ENCODE data around the gene NOTCH3. TPM values are rescaled to one million over a fixed set of nuclear protein-coding genes. Genes with fewer than 3 reads are reported as not detected.
A peak's percentile ranks its signal among the peaks of the same experiment; 100 is the strongest.

NOTCH3 gene
- total and polyA plus RNA-seq, 2 of the 8 experiments (the other 6 are each of a cell fraction or from before 2014, with no cell fraction given): 37.5 to 107 TPM

DNA sequence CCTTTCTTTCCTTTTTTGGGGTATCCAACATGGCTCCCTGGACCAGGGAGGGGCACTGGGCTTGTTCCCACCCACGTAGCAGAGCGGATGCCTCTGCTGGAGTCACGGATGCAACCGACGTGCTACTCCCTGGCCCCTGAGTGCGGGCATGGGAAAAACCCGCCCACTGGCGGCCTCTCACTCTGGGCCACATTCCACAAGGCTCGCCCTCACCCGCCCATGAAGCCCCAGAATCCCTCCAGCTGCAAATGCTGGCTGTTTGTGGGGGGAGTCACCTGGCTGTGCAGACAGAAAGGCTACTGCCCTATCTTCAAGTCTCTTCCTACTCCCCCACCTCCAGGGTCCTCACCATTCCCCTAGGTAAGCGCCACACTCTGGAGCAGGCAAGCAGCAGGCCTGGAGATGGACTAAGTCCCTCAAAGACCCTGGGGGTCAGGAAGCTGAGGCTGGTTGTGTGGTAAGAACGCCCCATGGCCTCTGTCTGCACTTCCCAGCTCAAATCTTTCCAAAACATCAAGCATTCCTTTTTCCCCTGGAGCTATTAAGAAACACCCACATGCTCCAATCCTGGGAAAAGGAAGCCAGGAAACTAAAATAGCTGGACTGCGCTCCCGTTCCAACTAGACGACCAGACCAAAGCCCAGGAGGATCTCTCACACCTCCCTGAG is 49.3 kb upstream of the NOTCH3 start:
- POLR2A ChIA-PET (ENCODE audit: partially characterized antibody): interaction anchor here (0.5 to 5.0 kb wide), 11 partner anchors 11 to 129 kb away, joined by 3 to 21 read pairs (median 3); partner anchors contain the start of genes AKAP8 and EPHX3

More for the DNA sequence above, 49.3 kb upstream of the NOTCH3 start:
- FAIRE-seq (no peak), DNase-seq (ENCODE audit: low read depth in 1 of 2, low spot score in 2 of 2) (no peak)
- peak overlapping the region; percentile 43; the same call in 1 of the 2 replicates for H3K27ac ChIP-seq (ENCODE audit: low read depth, low read length)
- no peak overlapping the region for H4K5ac ChIP-seq (ENCODE audit: insufficient read length, low read depth, low read length)
- 96% methylated on average over 15 of the region's 15 CpGs; no CpG with 5 or more reads in 1 of the 2 experiments for WGBS, 2 experiments (ENCODE audit: extremely low coverage in 1 of 2, insufficient coverage in 1 of 2, insufficient read length in 1 of 2, insufficient replicate concordance in 2 of 2, low coverage in 1 of 2, low lambda C conversion rate in 2 of 2, missing lambda C conversion rate in 1 of 2)
- H3K4ac ChIP-seq (replicated peaks; ENCODE audit: insufficient read length, low read depth, low read length): no peak overlapping the region
- no peaks in the 10 kb centered on the region for H3K9me3 ChIP-seq (ENCODE audit: insufficient read depth in 2 of 2, low read depth in 1 of 2, low read length in 1 of 2)
- no peak overlapping the region for H3K56ac ChIP-seq (replicated peaks; ENCODE audit: insufficient read length, low read depth, low read length)
- no peak overlapping the region for H3K14ac ChIP-seq (ENCODE audit: insufficient read length)
- H3K36me3 ChIP-seq (ENCODE audit: control insufficient read depth in 2 of 4, insufficient read depth in 4 of 4, low read length in 3 of 4): peaks cover 14 to 53% (median 34%) of the 10 kb centered on the region in 4 experiments
- peaks cover 0 to 11% of the 10 kb centered on the region in 2 experiments; a peak in 2 of 4 replicates for H3K79me2 ChIP-seq (ENCODE audit: control insufficient read depth in 1 of 2, insufficient read depth in 2 of 2, low read length in 2 of 2)
- no peak overlapping the region for H2BK15ac ChIP-seq (ENCODE audit: low read length)
- H2BK20ac ChIP-seq (ENCODE audit: low read length): no peak overlapping the region
- no peak overlapping the region for H4K8ac ChIP-seq (ENCODE audit: extremely low read depth, insufficient read depth, low read length)
- H3K23ac ChIP-seq (ENCODE audit: insufficient read length): no peak overlapping the region
- no peak overlapping the region for H2BK120ac ChIP-seq (replicated peaks; ENCODE audit: low read depth, low read length)
- H2AK5ac ChIP-seq (ENCODE audit: low read depth, low read length): no peak overlapping the region
- H3K9ac ChIP-seq (replicated peaks in 1 of 4; ENCODE audit: extremely low read depth in 1 of 4, low read depth in 3 of 4, low read length in 3 of 4): no peak overlapping the region
- no peak overlapping the region for H2AFZ ChIP-seq (ENCODE audit: low read length)
- CTCF ChIA-PET (ENCODE audit: partially characterized antibody): interaction anchor here (0.6 to 6.5 kb wide), 19 partner anchors 9 to 1072 kb away, joined by 3 to 81 read pairs (median 4); partner anchors contain the start of gene EPHX3
- TF ChIP-seq, protein P1, sequence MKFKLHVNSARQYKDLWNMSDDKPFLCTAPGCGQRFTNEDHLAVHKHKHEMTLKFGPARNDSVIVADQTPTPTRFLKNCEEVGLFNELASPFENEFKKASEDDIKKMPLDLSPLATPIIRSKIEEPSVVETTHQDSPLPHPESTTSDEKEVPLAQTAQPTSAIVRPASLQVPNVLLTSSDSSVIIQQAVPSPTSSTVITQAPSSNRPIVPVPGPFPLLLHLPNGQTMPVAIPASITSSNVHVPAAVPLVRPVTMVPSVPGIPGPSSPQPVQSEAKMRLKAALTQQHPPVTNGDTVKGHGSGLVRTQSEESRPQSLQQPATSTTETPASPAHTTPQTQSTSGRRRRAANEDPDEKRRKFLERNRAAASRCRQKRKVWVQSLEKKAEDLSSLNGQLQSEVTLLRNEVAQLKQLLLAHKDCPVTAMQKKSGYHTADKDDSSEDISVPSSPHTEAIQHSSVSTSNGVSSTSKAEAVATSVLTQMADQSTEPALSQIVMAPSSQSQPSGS (IDR thresholded peaks at IDR 0.05; ENCODE audit: low read length): no peak
- TF ChIP-seq YY1 (IDR thresholded peaks at IDR 0.05; ENCODE audit: low read depth, low read length) (no peak), TEAD4 (IDR thresholded peaks at IDR 0.05; ENCODE audit: low read depth, low read length) (no peak), RBBP5 (IDR thresholded peaks at IDR 0.05; ENCODE audit: borderline replicate concordance, low read depth, low read length) (no peak), TAF1 (IDR thresholded peaks at IDR 0.05; ENCODE audit: low read depth, low read length) (no peak), SIX5 (IDR thresholded peaks at IDR 0.05; ENCODE audit: low read depth, low read length) (no peak), CBX8 (IDR thresholded peaks at IDR 0.05; ENCODE audit: borderline replicate concordance, low read depth, low read length) (no peak), POLR2AphosphoS5 (IDR thresholded peaks at IDR 0.05; ENCODE audit: low read depth, low read length) (no peak), TAF7 (optimal IDR thresholded peaks at IDR 0.05; ENCODE audit: borderline replicate concordance, low read depth, low read length) (no peak), HDAC6 (IDR thresholded peaks at IDR 0.05; ENCODE audit: low read depth, low read length) (no peak)
- no peak overlapping the region for H4K91ac ChIP-seq (replicated peaks; ENCODE audit: insufficient read length, low read length)
- H3K4me3 ChIP-seq (ENCODE audit: extremely low read depth in 1 of 4, insufficient read depth in 2 of 4, low read depth in 3 of 4, low read length in 4 of 4): no peak overlapping the region
- no peak overlapping the region for H2BK12ac ChIP-seq (ENCODE audit: low read depth, low read length)
- H3K79me1 ChIP-seq (ENCODE audit: low read depth, low read length): peaks cover 20% of the 10 kb centered on the region
- no peak overlapping the region for H3K18ac ChIP-seq (ENCODE audit: extremely low read depth, low read length)
- peaks cover 0 to 15% (median 4%) of the 10 kb centered on the region in 4 experiments; a peak in 5 of 7 replicates for H3K4me1 ChIP-seq (replicated peaks in 1 of 4; ENCODE audit: control insufficient read depth in 3 of 4, insufficient read depth in 4 of 4, low read length in 3 of 4)
- H3K4me2 ChIP-seq (ENCODE audit: insufficient read depth in 1 of 2, low read depth in 2 of 2, low read length in 2 of 2): no peak overlapping the region
- H3K27me3 ChIP-seq (replicated peaks in 1 of 4; ENCODE audit: control insufficient read depth in 3 of 4, extremely low read depth in 1 of 4, insufficient read depth in 3 of 4, low read length in 3 of 4): no peaks in the 10 kb centered on the region
- no peaks in the 10 kb centered on the region for H3K23me2 ChIP-seq (ENCODE audit: low read depth, low read length)
- peak overlapping the region; percentile 20; the same call in 1 of the 2 replicates for H2BK5ac ChIP-seq (ENCODE audit: low read depth, low read length)
- peaks cover 37 to 45% of the 10 kb centered on the region in 2 experiments for H4K20me1 ChIP-seq (replicated peaks in 1 of 2; ENCODE audit: control insufficient read depth in 1 of 2, insufficient read depth in 2 of 2, low read length in 2 of 2)

All from H1 (cell line).